ENCODE results near the gene PRAMEF12. TPM values are rescaled to one million over a fixed set of nuclear protein-coding genes. Genes with fewer than 3 reads are reported as not detected.

Gene PRAMEF12
- total and polyA plus RNA-seq, 7 donors = not detected

DNA sequence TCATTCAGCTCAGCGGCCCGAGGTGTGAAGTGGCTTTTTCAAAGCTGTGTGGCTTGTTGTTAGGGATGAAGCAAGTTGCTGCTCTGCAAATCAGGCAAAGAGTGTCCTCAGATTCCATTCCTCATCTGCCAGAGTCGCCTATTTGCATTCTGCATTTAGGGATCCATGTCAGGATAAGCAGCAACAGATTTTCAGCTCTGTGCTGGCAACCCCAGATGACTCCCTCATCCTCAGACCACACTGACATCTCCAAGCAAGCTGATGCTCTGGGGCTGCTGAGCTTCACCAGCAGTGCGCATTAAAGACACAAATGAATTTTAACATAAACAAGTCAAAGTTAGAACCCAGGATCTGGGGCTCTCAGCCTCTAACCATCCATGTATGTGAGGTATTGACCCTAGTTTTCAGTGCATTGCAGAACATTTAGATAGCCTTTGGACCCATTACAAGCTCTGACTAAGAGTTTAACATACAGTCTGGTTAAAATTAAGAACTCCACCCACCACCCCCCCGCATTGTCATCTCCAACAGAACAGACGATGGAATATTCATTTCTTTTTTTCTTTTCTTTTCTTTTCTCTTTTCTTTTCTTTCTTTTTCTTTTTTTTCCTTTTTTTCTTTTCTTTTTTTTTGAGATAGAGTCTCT is 16.6 kb upstream of the PRAMEF12 start:
- ATAC-seq = no peak
- peaks cover 0 to 5% (median 0%) of the 10 kb centered on the region in 3 donors for H3K27me3 ChIP-seq (ENCODE audit: insufficient read depth in 3 of 3, low read length in 2 of 3)
- no peak for DNase-seq
- H3K27ac ChIP-seq = no peak overlapping the region
- H3K36me3 ChIP-seq (ENCODE audit: insufficient read depth in 1 of 2, low read depth in 1 of 2) = no peaks in the 10 kb centered on the region
- intact Hi-C loops (cut with DNase I) = no loop called here
- no peaks in the 10 kb centered on the region for H3K9me3 ChIP-seq
- H3K4me3 ChIP-seq = no peak overlapping the region
- 70 to 78% (median 75%) methylated on average over 6 of the region's 6 CpGs for WGBS, 3 donors
- no peaks in the 10 kb centered on the region for H3K4me1 ChIP-seq
- TF ChIP-seq, protein P1, sequence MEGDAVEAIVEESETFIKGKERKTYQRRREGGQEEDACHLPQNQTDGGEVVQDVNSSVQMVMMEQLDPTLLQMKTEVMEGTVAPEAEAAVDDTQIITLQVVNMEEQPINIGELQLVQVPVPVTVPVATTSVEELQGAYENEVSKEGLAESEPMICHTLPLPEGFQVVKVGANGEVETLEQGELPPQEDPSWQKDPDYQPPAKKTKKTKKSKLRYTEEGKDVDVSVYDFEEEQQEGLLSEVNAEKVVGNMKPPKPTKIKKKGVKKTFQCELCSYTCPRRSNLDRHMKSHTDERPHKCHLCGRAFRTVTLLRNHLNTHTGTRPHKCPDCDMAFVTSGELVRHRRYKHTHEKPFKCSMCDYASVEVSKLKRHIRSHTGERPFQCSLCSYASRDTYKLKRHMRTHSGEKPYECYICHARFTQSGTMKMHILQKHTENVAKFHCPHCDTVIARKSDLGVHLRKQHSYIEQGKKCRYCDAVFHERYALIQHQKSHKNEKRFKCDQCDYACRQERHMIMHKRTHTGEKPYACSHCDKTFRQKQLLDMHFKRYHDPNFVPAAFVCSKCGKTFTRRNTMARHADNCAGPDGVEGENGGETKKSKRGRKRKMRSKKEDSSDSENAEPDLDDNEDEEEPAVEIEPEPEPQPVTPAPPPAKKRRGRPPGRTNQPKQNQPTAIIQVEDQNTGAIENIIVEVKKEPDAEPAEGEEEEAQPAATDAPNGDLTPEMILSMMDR (IDR thresholded peaks at IDR 0.05) = no peak

DNA sequence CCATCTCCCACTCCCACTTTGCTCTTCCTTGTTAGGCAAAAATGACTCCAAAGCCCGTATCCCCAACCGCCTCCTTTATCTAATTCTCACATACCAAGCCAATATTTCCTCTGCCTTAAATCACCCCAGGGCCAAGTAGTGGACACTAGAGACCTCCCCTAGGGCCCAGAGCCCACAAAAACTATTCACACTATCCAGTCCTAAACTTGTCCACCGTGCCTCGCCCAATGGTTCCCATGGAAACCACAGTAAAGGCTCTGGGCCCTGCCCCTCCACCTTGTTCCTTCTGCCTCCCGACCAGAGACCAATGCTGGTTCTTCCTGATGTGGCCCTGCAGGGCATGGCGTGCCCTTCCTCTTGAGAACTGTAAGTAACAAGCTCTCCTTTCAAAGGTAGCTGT is 15.7 kb upstream of the PRAMEF12 start:
- WGBS, 3 donors = 70 to 75% (median 70%) methylated on average over 6 of the region's 6 CpGs
- Histone ChIP-seq H3K9me3 (no peaks in the 10 kb centered on the region), H3K4me1 (no peaks in the 10 kb centered on the region), H3K4me3 (no peak overlapping the region), H3K27ac (no peak overlapping the region), H3K36me3 (ENCODE audit: insufficient read depth in 1 of 2, low read depth in 1 of 2) (no peaks in the 10 kb centered on the region), H3K27me3 (ENCODE audit: insufficient read depth in 3 of 3, low read length in 2 of 3) (peaks cover 0 to 5% (median 0%) of the 10 kb centered on the region in 3 donors)
- ATAC-seq (no peak), DNase-seq (no peak)
- intact Hi-C loops (cut with DNase I) = no loop called here
- TF ChIP-seq, protein P1 (IDR thresholded peaks at IDR 0.05) = no peak

GRCh38 chr1:12760256-12760795 is 13.2 kb upstream of the PRAMEF12 start:
- no peak for ATAC-seq
- Histone ChIP-seq H3K9me3 (no peaks in the 10 kb centered on the region), H3K27ac (no peak overlapping the region), H3K36me3 (ENCODE audit: insufficient read depth in 1 of 2, low read depth in 1 of 2) (no peaks in the 10 kb centered on the region), H3K4me3 (no peak overlapping the region), H3K27me3 (ENCODE audit: insufficient read depth in 3 of 3, low read length in 2 of 3) (peaks cover 0 to 5% (median 0%) of the 10 kb centered on the region in 3 donors), H3K4me1 (no peaks in the 10 kb centered on the region)
- TF ChIP-seq, protein P1 (IDR thresholded peaks at IDR 0.05) = no peak
- 46 to 72% (median 58%) methylated on average over 7 of the region's 7 CpGs for WGBS, 3 donors
- DNase-seq = no peak
- intact Hi-C loops (cut with DNase I) = no loop called here

- intact Hi-C loops (cut with DNase I) = no loop called here
- Histone ChIP-seq H3K27me3 (ENCODE audit: insufficient read depth in 3 of 3, low read length in 2 of 3) (peaks cover 0 to 5% (median 0%) of the 10 kb centered on the region in 3 donors), H3K4me3 (no peak overlapping the region), H3K9me3 (no peaks in the 10 kb centered on the region), H3K4me1 (no peaks in the 10 kb centered on the region), H3K36me3 (ENCODE audit: insufficient read depth in 1 of 2, low read depth in 1 of 2) (no peaks in the 10 kb centered on the region), H3K27ac (no peak overlapping the region)
- TF ChIP-seq, protein P1 (IDR thresholded peaks at IDR 0.05) = no peak
- ATAC-seq = no peak
- DNase-seq = no peak
- WGBS, 3 donors = 78 to 91% (median 84%) methylated on average over 5 of the region's 5 CpGs
Observed at GRCh38 chr1:12761781-12762180, 11.8 kb upstream of the PRAMEF12 start.

Data from psoas muscle (tissue), 8 donors.